Breast epithelium (tissue), 3 donors: Measurements from ENCODE around the gene U2AF2.

ENCODE experiments used
- CTCF ChIP-seq, 3 donors: fragments of 450-650 bp; IDR thresholded peaks; one replicate each; pipeline ENCODE4 v1.5.1; 2016 to 2017; ENCODE audit warnings: antibody characterized with exemption in 3 of 3, mild to moderate bottlenecking in 3 of 3, moderate library complexity in 3 of 3
- POLR2A ChIP-seq: fragments of 450-650 bp; IDR thresholded peaks from one replicate; pipeline ENCODE4 v1.6.1; 2016; ENCODE audit warnings: antibody characterized with exemption, mild to moderate bottlenecking, moderate library complexity
- POLR2AphosphoS5 ChIP-seq, 3 donors: sonication (generic); formaldehyde crosslinking; IDR thresholded peaks; one replicate each; pipeline ENCODE4 v1.6.1; 2017; ENCODE audit warnings: antibody characterized with exemption in 3 of 3

GRCh38 chr19:55697698-55698097, 42.9 kb downstream of the U2AF2 start:
- TF ChIP-seq CTCF (IDR thresholded peaks at IDR 0.05) (no peak), POLR2A (no peak), POLR2AphosphoS5 (IDR thresholded peaks at IDR 0.05) (no peak)
